NCI-H446 (cell line): ENCODE data around the gene TMEM127.
A peak's percentile ranks its signal among the peaks of the same experiment; 100 is the strongest.
"Not testable (repeated sequence)": the region's sequence is repeated elsewhere in the genome, so short reads cannot be mapped to it uniquely, and the experiment has no call there.

Experiments used
- DNase-seq, 2 experiments: peaks; one replicate each; lab custom pipeline; 2025; lab: John Stamatoyannopoulos, UW

The TMEM127 gene

GRCh38 chr2:96264086-96264485 is 1.7 kb downstream of the TMEM127 start:
- no peak for DNase-seq

GRCh38 chr2:96262306-96262705 is 3.5 kb downstream of the TMEM127 start:
- no peak for DNase-seq

GRCh38 chr2:96261328-96262003 is 4.3 kb downstream of the TMEM127 start:
- no peak for DNase-seq

- DNase-seq: no peak
Measured at GRCh38 chr2:96260387-96261260, 5.2 kb downstream of the TMEM127 start.

GRCh38 chr2:96259497-96259921 is 6.3 kb downstream of the TMEM127 start:
- no peak for DNase-seq

- DNase-seq: no peak
Measured at GRCh38 chr2:96258166-96259022, 7.4 kb downstream of the TMEM127 start.

- DNase-seq: not testable (repeated sequence)
Measured at GRCh38 chr2:96257744-96258143, 8.1 kb downstream of the TMEM127 start.

GRCh38 chr2:96256611-96257113 is 9.1 kb downstream of the TMEM127 start:
- DNase-seq: no peak

GRCh38 chr2:96254571-96254970 is 11.2 kb downstream of the TMEM127 start:
- no peak for DNase-seq

- DNase-seq: no peak
Measured at GRCh38 chr2:96253006-96253405, 12.8 kb downstream of the TMEM127 start.

- no peak for DNase-seq
Measured at GRCh38 chr2:96252526-96252925, 13.3 kb downstream of the TMEM127 start.

GRCh38 chr2:96251721-96252292 is 14.0 kb downstream of the TMEM127 start:
- no peak for DNase-seq

GRCh38 chr2:96250188-96250587 is 15.6 kb downstream of the TMEM127 start:
- no peak for DNase-seq

- DNase-seq: peak in 1 of 2 experiments; percentile 8
Measured at GRCh38 chr2:96249654-96250053, 16.1 kb downstream of the TMEM127 start.

- DNase-seq: no peak
Measured at GRCh38 chr2:96248624-96249023, 17.2 kb downstream of the TMEM127 start.

- no peak for DNase-seq
Measured at GRCh38 chr2:96247896-96248295, 17.9 kb downstream of the TMEM127 start.

GRCh38 chr2:96247009-96247408 is 18.8 kb downstream of the TMEM127 start:
- DNase-seq: no peak

- no peak for DNase-seq
Measured at GRCh38 chr2:96245609-96246390, 20.0 kb downstream of the TMEM127 start.

GRCh38 chr2:96243843-96244242 is 22.0 kb downstream of the TMEM127 start:
- DNase-seq: no peak

GRCh38 chr2:96241900-96242611 is 23.7 kb downstream of the TMEM127 start:
- DNase-seq: no peak
